ENCODE results near the gene IL22RA2.

The IL22RA2 gene

GRCh38 chr6:137197684-137198645 is 24.5 kb upstream of the IL22RA2 start:
- no peak for DNase-seq (ENCODE audit: low read depth in 2 of 2, low spot score in 1 of 2)

GRCh38 chr6:137193256-137194070 is 20.0 kb upstream of the IL22RA2 start:
- DNase-seq (ENCODE audit: low read depth in 2 of 2, low spot score in 1 of 2): no peak

DNA sequence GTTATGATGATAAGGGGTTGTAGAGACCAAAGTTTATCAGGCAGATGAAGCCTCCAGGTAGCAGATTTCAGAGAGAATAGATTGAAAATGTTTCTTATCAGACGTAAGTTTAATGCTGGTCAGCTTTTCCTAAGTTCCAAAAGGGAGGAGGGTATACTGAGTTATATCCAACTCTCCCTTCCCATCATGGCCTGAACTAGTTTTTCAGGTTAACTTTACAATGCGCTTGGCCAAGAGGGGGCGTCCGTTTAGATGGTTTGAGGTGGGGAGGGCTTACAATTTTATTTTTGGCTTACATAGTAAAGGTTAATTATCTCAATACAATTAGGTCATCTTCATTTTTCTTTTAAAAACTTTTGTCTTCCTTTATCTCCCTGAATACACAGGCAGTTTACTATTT is 19.4 kb upstream of the IL22RA2 start:
- DNase-seq (ENCODE audit: low read depth in 2 of 2, low spot score in 1 of 2): no peak

- no peak for DNase-seq (ENCODE audit: low read depth in 2 of 2, low spot score in 1 of 2)
Observed at GRCh38 chr6:137191670-137192069, 18.2 kb upstream of the IL22RA2 start.

DNA sequence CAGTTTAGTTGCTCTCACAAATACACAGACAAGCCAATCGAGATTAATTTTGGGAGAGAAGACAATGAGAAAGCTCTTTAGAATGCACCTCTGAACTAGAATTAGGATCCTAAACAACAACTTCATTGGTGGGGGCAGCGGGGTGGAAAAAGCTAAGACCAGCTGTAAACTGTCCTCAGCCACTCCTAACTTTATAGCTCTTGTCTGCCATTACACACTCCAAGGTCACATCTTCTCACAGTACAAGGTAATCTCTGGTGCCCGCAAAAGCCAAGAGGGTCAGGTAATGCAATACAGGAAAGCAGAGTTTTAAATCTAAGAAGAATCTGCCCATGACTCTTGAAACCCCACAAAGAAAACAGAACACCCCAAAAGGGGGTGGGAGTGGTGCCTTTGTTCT is 17.8 kb upstream of the IL22RA2 start:
- no peak for DNase-seq (ENCODE audit: low read depth in 2 of 2, low spot score in 1 of 2)

- DNase-seq (ENCODE audit: low read depth in 2 of 2, low spot score in 1 of 2): no peak
Observed at GRCh38 chr6:137190583-137191094, 17.2 kb upstream of the IL22RA2 start.

DNA sequence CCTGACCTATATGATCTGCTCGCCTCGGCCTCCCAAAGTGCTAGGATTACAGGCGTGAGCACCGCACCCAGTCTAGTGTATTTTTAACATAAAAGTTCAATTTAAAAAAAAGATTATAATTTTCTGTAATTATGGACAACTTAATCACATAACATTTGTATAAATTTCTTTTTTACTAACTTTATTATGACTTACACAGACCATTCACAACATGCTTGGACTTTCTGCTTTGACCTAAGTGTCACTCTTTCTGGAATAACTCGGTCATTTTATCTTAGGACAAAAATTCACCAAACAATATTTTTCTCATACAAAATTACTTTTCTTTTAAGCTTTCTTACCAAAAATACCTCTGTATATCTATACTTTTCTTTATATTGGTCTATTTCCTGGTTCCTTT is 15.4 kb upstream of the IL22RA2 start:
- no peak for DNase-seq (ENCODE audit: low read depth in 2 of 2, low spot score in 1 of 2)

- DNase-seq (ENCODE audit: low read depth in 2 of 2, low spot score in 1 of 2): no peak
Observed at GRCh38 chr6:137185290-137185689, 11.8 kb upstream of the IL22RA2 start.

GRCh38 chr6:137182654-137183073 is 9.2 kb upstream of the IL22RA2 start:
- DNase-seq (ENCODE audit: low read depth in 2 of 2, low spot score in 1 of 2): no peak

DNA sequence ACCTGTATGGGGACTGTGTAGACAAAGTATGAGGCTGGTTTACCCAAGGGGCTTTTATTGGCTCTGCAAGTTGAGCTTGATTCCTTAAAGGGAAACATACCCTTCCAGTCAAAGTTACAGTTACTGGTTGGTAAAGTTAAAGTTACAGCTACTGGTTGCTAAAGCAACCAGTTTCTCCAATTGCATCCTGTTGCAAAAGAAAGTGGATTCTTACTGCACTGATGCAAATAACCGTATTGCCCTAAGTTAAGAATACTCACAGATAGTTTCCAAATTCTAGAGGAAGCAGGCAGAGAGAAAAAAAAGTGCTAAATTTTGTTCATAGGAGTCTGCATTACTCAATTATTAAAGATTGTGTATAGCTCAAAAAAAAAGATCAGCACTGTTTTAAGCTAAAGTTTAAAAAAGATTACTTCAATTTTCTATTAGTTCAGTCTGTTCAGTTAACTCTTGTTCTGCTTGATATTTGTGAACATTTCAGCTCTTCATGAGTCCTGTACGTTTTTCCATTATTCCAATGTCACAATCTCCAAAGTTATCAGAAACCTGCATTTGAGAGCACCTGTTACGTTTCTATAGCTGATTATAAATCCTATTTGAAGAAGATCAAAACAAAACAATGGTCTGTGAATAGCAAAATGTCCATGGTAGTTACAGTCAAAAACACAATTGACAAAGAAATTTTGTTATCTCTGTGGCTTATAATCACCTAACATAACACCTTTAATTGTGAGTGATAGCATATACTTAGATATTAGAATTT is 8.6 kb upstream of the IL22RA2 start:
- DNase-seq (ENCODE audit: low read depth in 2 of 2, low spot score in 1 of 2): no peak

DNA sequence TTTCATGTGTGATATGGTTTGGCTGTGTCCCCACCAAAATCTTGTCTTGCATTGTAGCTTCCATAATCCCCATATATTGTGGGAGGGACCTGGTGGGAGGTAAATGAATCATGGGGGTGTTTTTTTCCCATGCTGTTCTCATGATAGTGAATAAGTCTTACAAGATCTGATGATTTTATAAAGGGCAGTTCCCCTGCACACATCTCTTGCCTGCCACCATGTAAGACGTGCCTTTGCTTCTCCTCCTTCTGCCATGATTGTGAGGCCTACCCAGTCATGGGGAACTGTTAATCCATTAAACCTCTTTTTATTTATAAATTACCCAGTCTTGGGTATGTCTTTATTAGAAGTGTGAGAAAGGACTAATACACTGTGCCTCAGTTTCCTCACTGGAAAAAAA is 4.2 kb upstream of the IL22RA2 start:
- DNase-seq (ENCODE audit: low read depth in 2 of 2, low spot score in 1 of 2): no peak

GRCh38 chr6:137176729-137177128 is 3.3 kb upstream of the IL22RA2 start:
- DNase-seq (ENCODE audit: low read depth in 2 of 2, low spot score in 1 of 2): no peak

DNA sequence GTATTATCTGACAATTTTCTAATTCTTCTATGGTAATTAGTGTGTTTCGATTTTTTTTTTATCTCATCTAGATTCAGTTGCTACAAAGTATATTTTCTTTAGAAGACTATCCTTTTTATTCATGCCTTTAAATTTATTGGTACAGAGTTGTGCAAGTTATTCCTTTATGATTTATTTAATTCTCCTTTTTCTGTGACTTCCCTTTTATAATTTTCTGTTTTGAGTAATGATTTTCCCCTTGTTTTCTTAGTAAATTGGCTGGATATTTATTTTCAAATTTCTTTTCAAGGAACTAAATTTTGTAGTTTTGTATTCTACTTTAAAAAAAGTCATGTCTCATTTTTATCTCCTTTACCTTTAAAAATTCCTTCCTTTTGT is 2.4 kb upstream of the IL22RA2 start:
- DNase-seq (ENCODE audit: low read depth in 2 of 2, low spot score in 1 of 2): no peak

GRCh38 chr6:137175157-137175867 is 1.9 kb upstream of the IL22RA2 start:
- DNase-seq (ENCODE audit: low read depth in 2 of 2, low spot score in 1 of 2): no peak

GRCh38 chr6:137172734-137173431 is 561 bp downstream of the IL22RA2 start:
- no peak for DNase-seq (ENCODE audit: low read depth in 2 of 2, low spot score in 1 of 2)

DNA sequence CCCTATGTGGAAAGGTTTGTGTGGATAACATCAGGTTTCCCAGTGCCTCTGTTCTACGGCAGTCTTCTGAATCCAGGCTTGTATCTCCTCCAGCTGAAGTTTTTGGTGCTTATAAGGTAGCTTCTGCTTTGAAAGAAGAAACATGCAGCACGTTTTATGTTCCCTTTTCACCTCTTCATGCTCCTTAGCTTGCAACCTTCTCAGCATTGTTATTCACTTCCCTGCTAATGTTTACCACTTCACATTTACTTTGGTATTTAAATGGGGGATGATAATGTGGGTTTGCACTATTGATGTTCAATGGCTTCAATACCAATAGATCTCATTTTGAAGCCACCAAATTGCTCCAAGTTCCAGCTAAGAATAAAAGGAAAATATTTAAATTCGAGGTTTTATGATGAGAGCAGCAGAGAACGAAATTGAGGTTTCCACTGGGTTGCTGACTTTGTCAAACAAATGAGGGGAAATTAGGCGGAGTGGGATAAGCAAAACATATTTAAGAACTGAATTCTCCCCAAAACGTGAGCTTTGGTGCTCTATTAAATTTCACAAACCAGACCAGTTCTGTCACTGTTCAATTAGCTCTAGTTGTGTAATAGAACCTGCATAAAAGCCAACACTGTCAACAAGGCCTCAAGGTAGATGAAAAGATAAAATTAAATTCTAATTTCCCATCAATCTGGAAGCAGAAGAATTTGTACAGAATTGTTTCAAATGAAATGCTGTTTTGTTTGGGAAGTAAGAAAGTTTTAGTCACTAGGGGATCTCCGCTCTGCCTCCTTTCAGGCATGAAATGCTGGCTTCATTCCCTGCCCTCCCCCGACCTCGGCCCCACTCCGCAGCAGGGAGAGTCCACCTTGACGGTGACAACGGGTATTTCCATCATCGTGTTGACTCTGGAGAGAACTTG is 1.4 kb downstream of the IL22RA2 start:
- no peak for DNase-seq (ENCODE audit: low read depth in 2 of 2, low spot score in 1 of 2)

- no peak for DNase-seq (ENCODE audit: low read depth in 2 of 2, low spot score in 1 of 2)
Observed at GRCh38 chr6:137171053-137171374, 2.4 kb downstream of the IL22RA2 start.

GRCh38 chr6:137170266-137171052 is 3.0 kb downstream of the IL22RA2 start:
- DNase-seq (ENCODE audit: low read depth in 2 of 2, low spot score in 1 of 2): no peak

All from stimulated activated CD8-positive, alpha-beta memory T cell treated with anti-CD3 and anti-CD28 coated beads, Interleukin-4, amount 100 ng/mL, for 4 hours (primary cell).